ENCODE data around the gene ELFN1.

DNA sequence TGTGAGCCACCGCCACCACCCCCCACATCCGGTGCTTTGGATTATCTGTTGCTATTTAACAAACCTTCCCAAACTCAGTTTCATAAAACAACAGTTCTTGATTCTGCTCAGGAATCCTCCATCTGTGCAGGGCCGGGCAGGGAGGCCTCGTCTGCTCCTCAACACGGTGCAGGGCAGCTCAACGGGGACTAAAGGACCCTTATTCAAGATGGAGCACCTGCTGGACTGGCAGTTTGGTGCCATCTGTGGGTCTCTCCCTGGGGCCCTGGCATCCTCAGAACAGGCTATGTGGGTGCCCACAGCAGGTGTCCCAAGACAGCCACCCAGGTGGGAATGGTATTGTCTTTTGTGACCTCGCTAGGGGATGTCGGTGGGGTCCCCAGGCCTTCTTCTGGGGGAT is 31.0 kb upstream of the ELFN1 start:
- TF ChIP-seq, protein P1, sequence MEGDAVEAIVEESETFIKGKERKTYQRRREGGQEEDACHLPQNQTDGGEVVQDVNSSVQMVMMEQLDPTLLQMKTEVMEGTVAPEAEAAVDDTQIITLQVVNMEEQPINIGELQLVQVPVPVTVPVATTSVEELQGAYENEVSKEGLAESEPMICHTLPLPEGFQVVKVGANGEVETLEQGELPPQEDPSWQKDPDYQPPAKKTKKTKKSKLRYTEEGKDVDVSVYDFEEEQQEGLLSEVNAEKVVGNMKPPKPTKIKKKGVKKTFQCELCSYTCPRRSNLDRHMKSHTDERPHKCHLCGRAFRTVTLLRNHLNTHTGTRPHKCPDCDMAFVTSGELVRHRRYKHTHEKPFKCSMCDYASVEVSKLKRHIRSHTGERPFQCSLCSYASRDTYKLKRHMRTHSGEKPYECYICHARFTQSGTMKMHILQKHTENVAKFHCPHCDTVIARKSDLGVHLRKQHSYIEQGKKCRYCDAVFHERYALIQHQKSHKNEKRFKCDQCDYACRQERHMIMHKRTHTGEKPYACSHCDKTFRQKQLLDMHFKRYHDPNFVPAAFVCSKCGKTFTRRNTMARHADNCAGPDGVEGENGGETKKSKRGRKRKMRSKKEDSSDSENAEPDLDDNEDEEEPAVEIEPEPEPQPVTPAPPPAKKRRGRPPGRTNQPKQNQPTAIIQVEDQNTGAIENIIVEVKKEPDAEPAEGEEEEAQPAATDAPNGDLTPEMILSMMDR (optimal IDR thresholded peaks at IDR 0.05 in 1 of 3, IDR thresholded peaks at IDR 0.05 in 1 of 3, conservative IDR thresholded peaks at IDR 0.05 in 1 of 3; ENCODE audit: extremely low read depth in 1 of 3, insufficient read depth in 2 of 3, low read length in 3 of 3), result no peak
- TF ChIP-seq EZH2 (IDR thresholded peaks at IDR 0.05; ENCODE audit: low read length), result no peak

Data from keratinocyte (primary cell).